Smooth muscle cell (in vitro differentiated cells): ENCODE results near the gene GRIN3B. TPM values are rescaled to one million over a fixed set of nuclear protein-coding genes. Genes with fewer than 3 reads are reported as not detected.

Source experiments
- DNase-seq: peaks from one replicate; lab custom pipeline; 2025; ENCODE audit not compliant: unreplicated experiment; lab: John Stamatoyannopoulos, UW
- H2AFZ ChIP-seq: fragments of 200-600 bp; sonication (generic); 2 replicates; pipeline ENCODE4 v1.6.0; 2016; ENCODE audit warnings: antibody characterized with exemption, low read depth, mild to moderate bottlenecking
- H3F3A ChIP-seq: fragments of 200-600 bp; sonication (generic); 2 replicates; pipeline ENCODE4 v1.6.0; 2017; ENCODE audit warnings: antibody characterized with exemption, low read depth
- H3K27ac ChIP-seq: fragments of 200-600 bp; sonication (generic); 2 replicates; pipeline ENCODE4 v1.5.1; 2016; ENCODE audit warnings: low read depth, mild to moderate bottlenecking
- H3K27me3 ChIP-seq: fragments of 200-600 bp; sonication (generic); 2 replicates; pipeline ENCODE4 v1.6.1; 2016; ENCODE audit warnings: low read depth, mild to moderate bottlenecking
- H3K36me3 ChIP-seq: fragments of 200-600 bp; sonication (generic); 2 replicates; pipeline ENCODE4 v1.5.1; 2016; ENCODE audit warnings: low read depth
- H3K4me1 ChIP-seq: fragments of 200-600 bp; sonication (generic); 2 replicates; pipeline ENCODE4 v1.5.1; 2016; ENCODE audit warnings: low read depth
- H3K4me2 ChIP-seq: fragments of 200-600 bp; sonication (generic); 2 replicates; pipeline ENCODE4 v1.6.0; 2016; ENCODE audit warnings: mild to moderate bottlenecking
- H3K4me3 ChIP-seq: fragments of 200-600 bp; sonication (generic); 2 replicates; pipeline ENCODE4 v1.5.1; 2016; ENCODE audit warnings: mild to moderate bottlenecking
- H3K79me2 ChIP-seq: fragments of 200-600 bp; sonication (generic); 2 replicates; pipeline ENCODE4 v1.6.0; 2016; ENCODE audit warnings: low read depth, mild to moderate bottlenecking
- H3K9ac ChIP-seq: fragments of 200-600 bp; sonication (generic); 2 replicates; pipeline ENCODE4 v1.6.0; 2016; ENCODE audit warnings: low read depth
- H3K9me3 ChIP-seq: fragments of 200-600 bp; sonication (generic); replicated peaks from 2 replicates; pipeline ENCODE4 v1.5.1; 2016; ENCODE audit warnings: low read depth
- H4K20me1 ChIP-seq: fragments of 200-600 bp; sonication (generic); 2 replicates; pipeline ENCODE4 v1.6.0; 2016; ENCODE audit warnings: low read depth
- WGBS: methylation state at CpG from one replicate; pipeline ENCODE4 v1.1.7; 2016; ENCODE audit warnings: low lambda C conversion rate; 5-methylcytosine and 5-hydroxymethylcytosine counted together
- polyA plus RNA-seq: library from polyadenylated mRNA; unstranded; fragments of >200 nt; fragmentation: Nextera tagmentation; extraction: Ambion mirVana; gene quantifications from 2 replicates; pipeline ENCODE4 v1.2.1, GENCODE V29; 2016
- total RNA-seq: library from RNA; depleted of rRNA; stranded (reverse); fragments of >200 nt; gene quantifications from 2 replicates; pipeline ENCODE4 v1.2.3, GENCODE V29; 2014
- TF ChIP-seq, protein P1 (sequence below): fragments of 200-600 bp; sonication (generic); IDR thresholded peaks from 2 replicates; pipeline ENCODE4 v1.5.1; 2017; ENCODE audit warnings: borderline replicate concordance, mild to moderate bottlenecking, antibody characterized with exemption; ENCODE audit not compliant: insufficient read depth, poor library complexity, severe bottlenecking

Gene GRIN3B
- total and polyA plus RNA-seq, 2 experiments from 2014 or later: 1.2 to 12.6 TPM

- peaks cover 59% of the 10 kb centered on the region for H4K20me1 ChIP-seq
- TF ChIP-seq, protein P1, sequence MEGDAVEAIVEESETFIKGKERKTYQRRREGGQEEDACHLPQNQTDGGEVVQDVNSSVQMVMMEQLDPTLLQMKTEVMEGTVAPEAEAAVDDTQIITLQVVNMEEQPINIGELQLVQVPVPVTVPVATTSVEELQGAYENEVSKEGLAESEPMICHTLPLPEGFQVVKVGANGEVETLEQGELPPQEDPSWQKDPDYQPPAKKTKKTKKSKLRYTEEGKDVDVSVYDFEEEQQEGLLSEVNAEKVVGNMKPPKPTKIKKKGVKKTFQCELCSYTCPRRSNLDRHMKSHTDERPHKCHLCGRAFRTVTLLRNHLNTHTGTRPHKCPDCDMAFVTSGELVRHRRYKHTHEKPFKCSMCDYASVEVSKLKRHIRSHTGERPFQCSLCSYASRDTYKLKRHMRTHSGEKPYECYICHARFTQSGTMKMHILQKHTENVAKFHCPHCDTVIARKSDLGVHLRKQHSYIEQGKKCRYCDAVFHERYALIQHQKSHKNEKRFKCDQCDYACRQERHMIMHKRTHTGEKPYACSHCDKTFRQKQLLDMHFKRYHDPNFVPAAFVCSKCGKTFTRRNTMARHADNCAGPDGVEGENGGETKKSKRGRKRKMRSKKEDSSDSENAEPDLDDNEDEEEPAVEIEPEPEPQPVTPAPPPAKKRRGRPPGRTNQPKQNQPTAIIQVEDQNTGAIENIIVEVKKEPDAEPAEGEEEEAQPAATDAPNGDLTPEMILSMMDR: no peak
- no peaks in the 10 kb centered on the region for H3K27me3 ChIP-seq
- no peak overlapping the region for H3K27ac ChIP-seq
- WGBS: 95% methylated on average over 10 of the region's 10 CpGs
- no peak overlapping the region for H3K9ac ChIP-seq
- H2AFZ ChIP-seq: no peak overlapping the region
- H3K4me1 ChIP-seq: peaks cover 16% of the 10 kb centered on the region
- no peaks in the 10 kb centered on the region for H3K36me3 ChIP-seq
- no peak overlapping the region for H3K4me3 ChIP-seq
- no peaks in the 10 kb centered on the region for H3K9me3 ChIP-seq
- DNase-seq: no peak
- H3K79me2 ChIP-seq: peaks cover 52% of the 10 kb centered on the region
- no peak overlapping the region for H3K4me2 ChIP-seq
- no peaks in the 10 kb centered on the region for H3F3A ChIP-seq
Measured at GRCh38 chr19:1013218-1013617, 13.0 kb downstream of the GRIN3B start.

DNA sequence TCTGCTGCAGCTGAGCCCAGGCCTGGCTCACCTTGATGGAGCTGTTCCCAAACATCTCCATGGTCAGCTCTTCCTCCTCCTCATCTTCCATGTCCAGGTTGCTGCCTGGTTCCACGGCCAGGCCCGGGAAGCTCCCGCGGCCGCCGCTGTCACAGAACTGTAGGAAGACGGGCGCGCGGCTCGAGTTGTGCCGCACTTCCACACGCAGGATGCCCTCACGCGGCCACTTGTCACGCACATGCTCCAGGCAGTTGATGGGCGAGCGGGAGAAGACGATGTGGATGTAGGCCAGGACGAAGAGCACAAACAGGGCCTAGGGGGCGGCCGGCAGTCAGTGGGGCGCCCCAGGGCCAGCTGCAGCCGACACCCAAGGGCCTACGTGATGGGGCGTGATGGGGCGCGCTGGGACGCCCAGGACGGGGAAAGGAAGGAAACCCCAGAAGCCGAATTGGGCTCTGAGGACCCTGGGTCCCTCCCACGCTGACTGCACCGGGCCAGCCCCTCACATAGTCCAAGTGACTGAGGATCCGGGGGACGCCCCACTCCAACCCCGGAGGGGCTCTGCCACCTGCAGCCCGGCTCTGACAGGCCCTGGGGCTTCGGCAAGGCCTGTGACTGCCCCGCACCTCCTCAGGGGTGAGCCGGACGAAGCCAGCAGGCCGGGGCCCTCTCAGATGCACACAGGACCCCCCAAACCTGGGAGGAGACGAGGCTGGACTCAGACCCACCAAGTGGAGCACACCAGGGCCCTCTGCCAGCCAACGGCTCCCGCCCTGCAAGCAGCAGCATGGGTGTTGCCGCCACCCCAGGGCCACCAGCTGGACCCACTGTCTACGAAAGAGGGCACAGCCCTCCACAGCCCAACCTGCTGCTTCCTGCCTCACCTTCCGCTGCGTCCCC lies 14.2 kb downstream of the GRIN3B start:
- Histone ChIP-seq H3K27ac (no peak overlapping the region), H3K79me2 (peaks cover 64% of the 10 kb centered on the region), H3F3A (no peaks in the 10 kb centered on the region), H3K9me3 (no peaks in the 10 kb centered on the region), H2AFZ (no peak overlapping the region), H3K4me1 (peaks cover 21% of the 10 kb centered on the region), H3K4me2 (no peak overlapping the region), H3K27me3 (no peaks in the 10 kb centered on the region), H3K36me3 (no peaks in the 10 kb centered on the region), H3K9ac (no peak overlapping the region), H3K4me3 (no peak overlapping the region), H4K20me1 (peaks cover 70% of the 10 kb centered on the region)
- WGBS: 96% methylated on average over 47 of the region's 49 CpGs
- no peak for DNase-seq
- TF ChIP-seq, protein P1: no peak

- TF ChIP-seq, protein P1: no peak
- Histone ChIP-seq H4K20me1 (peaks cover 79% of the 10 kb centered on the region), H3F3A (no peaks in the 10 kb centered on the region), H3K36me3 (no peaks in the 10 kb centered on the region), H3K27ac (no peak overlapping the region), H3K4me1 (peaks cover 27% of the 10 kb centered on the region), H3K9me3 (no peaks in the 10 kb centered on the region), H2AFZ (no peak overlapping the region), H3K79me2 (peaks cover 73% of the 10 kb centered on the region), H3K4me2 (no peak overlapping the region), H3K4me3 (no peak overlapping the region), H3K27me3 (no peaks in the 10 kb centered on the region), H3K9ac (no peak overlapping the region)
- DNase-seq: no peak
- 99% methylated on average over 20 of the region's 29 CpGs for WGBS
Measured at GRCh38 chr19:1015061-1015781, 15.0 kb downstream of the GRIN3B start.
